Mammary epithelial cell (primary cell): ENCODE measurements around the gene SOWAHC.

Experiments
- CTCF ChIP-seq, 2 donors: IDR thresholded peaks in 1 of 2; conservative IDR thresholded peaks in 1 of 2; 2 replicates each; pipeline ENCODE4 v1.5.1; 2011 to 2012; ENCODE audit warnings: inconsistent platforms in 2 of 2, low read length in 2 of 2, mild to moderate bottlenecking in 2 of 2, control low read depth in 1 of 2, low read depth in 1 of 2; ENCODE audit not compliant: insufficient read depth in 1 of 2; ENCODE audit errors: extremely low read depth in 1 of 2
- EZH2 ChIP-seq: IDR thresholded peaks from 2 replicates; pipeline ENCODE4 v1.6.1; 2012; ENCODE audit warnings: low read length, inconsistent platforms, borderline replicate concordance

DNA sequence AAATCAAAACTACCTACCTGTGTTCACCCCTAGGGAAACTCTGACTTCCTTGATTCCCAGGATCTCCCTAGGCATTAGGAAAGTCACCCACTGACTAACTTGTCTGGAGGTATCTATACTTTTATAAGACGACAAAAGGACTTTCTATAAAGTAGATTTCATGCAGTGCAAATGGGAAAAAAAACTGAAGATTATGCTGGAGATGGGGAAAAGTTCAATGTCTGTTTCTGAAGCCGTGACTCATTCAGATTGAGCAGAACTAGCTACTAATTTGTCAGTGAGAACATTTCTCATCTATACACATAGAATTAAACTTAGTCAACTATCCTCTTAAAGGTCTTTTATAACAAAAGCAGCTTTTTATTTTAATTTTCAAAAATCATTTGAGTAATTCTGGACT is 6.4 kb upstream of the SOWAHC start:
- TF ChIP-seq CTCF (conservative IDR thresholded peaks at IDR 0.05 in 1 of 2, IDR thresholded peaks at IDR 0.05 in 1 of 2; ENCODE audit: extremely low read depth in 1 of 2, insufficient read depth in 1 of 2, low read depth in 1 of 2, low read length in 2 of 2) (no peak), EZH2 (no peak)
